Measurements from ENCODE around the gene BCL2L2.

BCL2L2 gene

GRCh38 chr14:23299986-23300686, 6.5 kb upstream of the BCL2L2 start:
- no peak for DNase-seq

GRCh38 chr14:23300687-23301223, 5.9 kb upstream of the BCL2L2 start:
- DNase-seq = peak; percentile 19

- DNase-seq = peak; percentile 99
Observed at GRCh38 chr14:23301288-23301968, 5.2 kb upstream of the BCL2L2 start.

GRCh38 chr14:23301969-23302289, 4.7 kb upstream of the BCL2L2 start:
- no peak for DNase-seq

GRCh38 chr14:23302290-23303225, 4.1 kb upstream of the BCL2L2 start, which contains the start of gene PPP1R3E:
Gene PPP1R3E, minus strand, starts transcription at chr14:23302859. Its CDS starts 283 bp downstream, at chr14:23302576.
- peak; percentile 56 for DNase-seq

- DNase-seq = no peak
Observed at GRCh38 chr14:23307146-23307530, 505 bp downstream of the BCL2L2 start.

GRCh38 chr14:23307687-23308644, 1.3 kb downstream of the BCL2L2 start:
- DNase-seq = peak; percentile 28

- DNase-seq = no peak
Observed at GRCh38 chr14:23308721-23309445, 2.2 kb downstream of the BCL2L2 start.

- no peak for DNase-seq
Observed at GRCh38 chr14:23310546-23310945, 3.9 kb downstream of the BCL2L2 start.

GRCh38 chr14:23316300-23316699, 9.7 kb downstream of the BCL2L2 start:
- DNase-seq = no peak

- no peak for DNase-seq
Observed at GRCh38 chr14:23319746-23320583, 13.3 kb downstream of the BCL2L2 start.

- peak; percentile 100 for DNase-seq
Observed at GRCh38 chr14:23320584-23321571, 14.2 kb downstream of the BCL2L2 start, which contains the start of gene PABPN1. Gene PABPN1, plus strand, starts transcription at chr14:23321457. Its CDS starts 13 bp downstream, at chr14:23321470.

- peak; percentile 58 for DNase-seq
Observed at GRCh38 chr14:23321572-23322547, 15.2 kb downstream of the BCL2L2 start.

GRCh38 chr14:23322568-23323517, 16.2 kb downstream of the BCL2L2 start:
- no peak for DNase-seq

- DNase-seq = no peak
Observed at GRCh38 chr14:23323838-23324454, 17.3 kb downstream of the BCL2L2 start.

- DNase-seq = no peak
Observed at GRCh38 chr14:23324455-23324846, 17.8 kb downstream of the BCL2L2 start.
